Peyer's patch (tissue), 4 donors: ENCODE results near the gene EFEMP2. TPM values are rescaled to one million over a fixed set of nuclear protein-coding genes. Genes with fewer than 3 reads are reported as not detected.

Experiments used
- DNase-seq, 3 donors: peaks; one replicate each; pipeline ENCODE4 v3.0.0-alpha.2; 2017 to 2019
- H3K27ac ChIP-seq, 4 donors: fragments of 200-600 bp; sonication (generic); one replicate each; pipeline ENCODE4 v1.5.1; 2016 to 2019
- H3K27me3 ChIP-seq, 2 donors: fragments of 200-600 bp; sonication (generic); one replicate each; pipeline ENCODE4 v1.5.1; 2019
- H3K36me3 ChIP-seq, 3 donors: fragments of 200-600 bp; sonication (generic); one replicate each; pipeline ENCODE4 v1.5.1; 2016 to 2019
- H3K4me1 ChIP-seq, 4 donors: fragments of 200-600 bp; sonication (generic); one replicate each; pipeline ENCODE4 v1.5.1; 2016 to 2019
- H3K4me3 ChIP-seq, 4 donors: fragments of 200-600 bp; sonication (generic); 1 replicate in 3 of 4; 2 replicates in 1 of 4; pipeline ENCODE4 v1.5.1; 2016 to 2019; ENCODE audit warnings: mild to moderate bottlenecking in 1 of 4
- H3K9me3 ChIP-seq, 4 donors: fragments of 200-600 bp; sonication (generic); one replicate each; pipeline ENCODE4 v1.5.1; 2016 to 2019; ENCODE audit warnings: mild to moderate bottlenecking in 1 of 4
- POLR2A ChIP-seq, 2 donors: fragments of 450-650 bp; IDR thresholded peaks; one replicate each; pipeline ENCODE4 v1.5.1; 2017; ENCODE audit warnings: antibody characterized with exemption in 2 of 2, mild to moderate bottlenecking in 2 of 2, moderate library complexity in 2 of 2
- total RNA-seq, 4 donors: library from RNA; depleted of rRNA; stranded (reverse); fragments of >200 nt; gene quantifications; one replicate each; pipeline ENCODE4 v1.1.0, GENCODE V29; 2016
- TF ChIP-seq, protein P1 (sequence below), 6 experiments: fragments of 450-650 bp in 4 of 6; fragments of 200-600 bp in 2 of 6; sonication (generic) in 1 of 6; IDR thresholded peaks; one replicate each; pipeline ENCODE4 v1.5.1; 2017 to 2019; ENCODE audit warnings: antibody characterized with exemption in 6 of 6, mild to moderate bottlenecking in 3 of 6, moderate library complexity in 1 of 6

EFEMP2 gene
- total RNA-seq, 4 donors from 2014 or later, result 4.4 to 75.1 (median 12.1) TPM

DNA sequence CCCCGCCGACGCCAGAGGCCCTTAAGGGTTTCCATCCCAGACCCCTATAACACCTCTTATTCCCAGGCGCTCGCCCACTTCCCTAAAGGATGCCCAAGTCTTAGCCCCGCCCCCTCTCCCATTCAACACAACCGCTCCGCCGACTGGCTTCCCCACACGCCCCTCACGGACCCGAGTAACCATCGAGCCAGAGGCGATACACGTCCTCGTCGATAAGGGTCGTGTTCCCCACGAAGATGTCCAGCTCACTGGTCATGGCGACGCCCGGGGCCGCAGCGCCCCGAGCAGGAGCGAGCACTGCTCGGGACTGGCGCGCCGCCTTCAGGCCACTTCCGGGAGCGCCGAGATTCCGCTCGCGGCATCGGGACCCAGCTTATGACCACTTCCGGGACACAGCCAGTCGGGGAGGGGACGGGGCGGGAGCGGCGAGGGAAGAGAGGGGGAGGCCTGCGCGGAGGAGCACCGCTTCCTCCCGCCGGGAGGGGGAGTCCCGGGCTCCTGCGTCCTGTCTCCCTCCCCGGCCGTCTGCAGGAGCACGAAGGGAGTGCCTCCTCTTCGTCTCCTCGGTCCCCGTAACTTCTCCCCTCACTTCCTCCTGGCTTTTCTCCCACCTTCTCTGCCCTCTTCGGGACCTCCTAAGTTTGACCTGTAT lies 15.7 kb upstream of the EFEMP2 start, which contains the start of gene FIBP:
Gene FIBP (minus strand): TSS at position 309 of the 652 bp plus-strand sequence. CDS start 53 bp downstream, at position 256.
- Histone ChIP-seq H3K4me3 (peak within 1 kb of the TSS; percentile 63 to 83 (median 76)), H3K4me1 (peaks cover 0 to 75% (median 34%) of the 10 kb centered on the region in 4 donors), H3K27me3 (no peaks in the 10 kb centered on the region), H3K27ac (peak within 1 kb of the TSS; percentile 89 to 99 (median 93)), H3K36me3 (peaks cover 0 to 18% (median 0%) of the 10 kb centered on the region in 3 donors), H3K9me3 (no peaks in the 10 kb centered on the region)
- peak; percentile 96 to 99 (median 98) for DNase-seq
- peak; percentile 85 to 90 for TF ChIP-seq POLR2A (IDR thresholded peaks at IDR 0.05)
- TF ChIP-seq, protein P1, sequence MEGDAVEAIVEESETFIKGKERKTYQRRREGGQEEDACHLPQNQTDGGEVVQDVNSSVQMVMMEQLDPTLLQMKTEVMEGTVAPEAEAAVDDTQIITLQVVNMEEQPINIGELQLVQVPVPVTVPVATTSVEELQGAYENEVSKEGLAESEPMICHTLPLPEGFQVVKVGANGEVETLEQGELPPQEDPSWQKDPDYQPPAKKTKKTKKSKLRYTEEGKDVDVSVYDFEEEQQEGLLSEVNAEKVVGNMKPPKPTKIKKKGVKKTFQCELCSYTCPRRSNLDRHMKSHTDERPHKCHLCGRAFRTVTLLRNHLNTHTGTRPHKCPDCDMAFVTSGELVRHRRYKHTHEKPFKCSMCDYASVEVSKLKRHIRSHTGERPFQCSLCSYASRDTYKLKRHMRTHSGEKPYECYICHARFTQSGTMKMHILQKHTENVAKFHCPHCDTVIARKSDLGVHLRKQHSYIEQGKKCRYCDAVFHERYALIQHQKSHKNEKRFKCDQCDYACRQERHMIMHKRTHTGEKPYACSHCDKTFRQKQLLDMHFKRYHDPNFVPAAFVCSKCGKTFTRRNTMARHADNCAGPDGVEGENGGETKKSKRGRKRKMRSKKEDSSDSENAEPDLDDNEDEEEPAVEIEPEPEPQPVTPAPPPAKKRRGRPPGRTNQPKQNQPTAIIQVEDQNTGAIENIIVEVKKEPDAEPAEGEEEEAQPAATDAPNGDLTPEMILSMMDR (IDR thresholded peaks at IDR 0.05), result peak; percentile 83 to 98 (median 96)

DNA sequence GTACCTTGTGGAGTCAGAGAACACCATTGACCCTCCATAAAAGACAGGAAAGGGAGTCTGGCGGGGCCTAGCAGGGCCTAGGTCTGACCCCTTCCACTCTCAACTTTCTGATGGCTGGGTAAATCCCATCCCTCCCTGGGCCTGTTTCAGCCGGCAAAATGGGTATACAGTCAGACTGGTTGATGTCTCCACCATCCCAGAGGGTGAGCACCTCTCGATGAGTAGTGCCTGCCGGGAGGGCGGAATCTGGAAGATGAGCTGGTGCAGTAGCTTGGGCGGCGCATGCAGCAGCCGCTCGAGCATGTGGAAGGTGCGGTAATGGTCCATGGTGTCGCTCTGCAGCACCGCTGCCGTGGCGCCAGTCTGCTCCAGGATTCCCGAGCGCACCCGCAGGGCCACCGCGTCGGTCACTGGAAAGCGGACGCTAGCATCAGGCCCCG lies 15.1 kb upstream of the EFEMP2 start:
- H3K9me3 ChIP-seq, result no peaks in the 10 kb centered on the region
- no peaks in the 10 kb centered on the region for H3K27me3 ChIP-seq
- peak overlapping the region; percentile 63 to 83 (median 76) for H3K4me3 ChIP-seq
- peaks cover 0 to 23% (median 0%) of the 10 kb centered on the region in 3 donors for H3K36me3 ChIP-seq
- TF ChIP-seq, protein P1 (IDR thresholded peaks at IDR 0.05), result no peak
- peak overlapping the region; percentile 89 to 99 (median 93) for H3K27ac ChIP-seq
- no peak for DNase-seq
- peaks cover 0 to 70% (median 29%) of the 10 kb centered on the region in 4 donors for H3K4me1 ChIP-seq

DNA sequence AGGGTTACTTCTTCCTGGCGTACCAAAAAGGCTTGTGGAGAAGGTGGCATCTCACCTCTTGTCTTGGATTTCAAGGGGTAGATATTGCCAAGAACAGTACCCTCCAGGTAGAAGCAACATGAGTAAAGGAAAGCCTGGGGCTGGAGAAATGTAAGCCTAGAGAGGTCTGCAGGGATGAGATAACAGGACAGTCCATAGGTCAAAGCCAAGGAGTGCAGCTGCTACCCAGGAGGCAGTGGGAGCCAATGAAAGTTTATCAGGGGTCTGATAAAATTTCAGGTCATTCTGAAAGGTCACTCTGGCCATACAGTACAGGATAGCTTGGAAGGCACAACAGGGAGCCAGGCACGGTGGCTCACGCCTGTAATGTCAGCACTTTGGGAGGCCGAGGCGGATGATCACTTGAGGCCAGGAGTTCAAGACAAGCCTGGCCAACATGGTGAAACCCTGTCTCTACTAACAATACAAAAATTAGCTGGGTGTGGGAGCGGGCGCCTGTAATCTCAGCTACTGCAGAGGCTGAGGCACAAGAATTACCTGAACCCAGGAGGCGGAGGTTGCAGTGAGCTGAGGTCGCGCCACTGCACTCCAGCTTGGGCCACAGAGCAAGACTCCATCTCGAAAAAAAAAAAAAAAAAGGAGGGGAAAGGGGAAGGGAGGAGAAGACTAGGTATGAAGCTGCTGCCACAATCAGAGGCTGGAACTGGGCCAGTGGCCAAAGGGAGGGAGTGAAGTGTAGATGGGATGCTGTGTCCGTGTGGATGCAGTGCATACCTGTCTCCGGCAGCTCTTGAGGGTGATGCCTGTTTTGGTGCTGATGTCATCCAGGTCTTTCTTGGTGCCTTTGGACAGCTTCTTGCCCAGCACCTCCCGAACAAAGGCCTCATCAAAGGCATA lies 14.5 kb upstream of the EFEMP2 start:
- peak overlapping the region in 3 of 4 donors; percentile 92 to 99 (median 94) for H3K27ac ChIP-seq
- peaks cover 0 to 28% (median 0%) of the 10 kb centered on the region in 3 donors for H3K36me3 ChIP-seq
- peak overlapping the region in 3 of 4 donors; percentile 73 to 83 (median 78) for H3K4me3 ChIP-seq
- no peak for DNase-seq
- H3K4me1 ChIP-seq, result peaks cover 0 to 63% (median 22%) of the 10 kb centered on the region in 4 donors
- no peaks in the 10 kb centered on the region for H3K9me3 ChIP-seq
- TF ChIP-seq POLR2A (IDR thresholded peaks at IDR 0.05), result no peak
- TF ChIP-seq, protein P1 (IDR thresholded peaks at IDR 0.05), result no peak
- H3K27me3 ChIP-seq, result no peaks in the 10 kb centered on the region

DNA sequence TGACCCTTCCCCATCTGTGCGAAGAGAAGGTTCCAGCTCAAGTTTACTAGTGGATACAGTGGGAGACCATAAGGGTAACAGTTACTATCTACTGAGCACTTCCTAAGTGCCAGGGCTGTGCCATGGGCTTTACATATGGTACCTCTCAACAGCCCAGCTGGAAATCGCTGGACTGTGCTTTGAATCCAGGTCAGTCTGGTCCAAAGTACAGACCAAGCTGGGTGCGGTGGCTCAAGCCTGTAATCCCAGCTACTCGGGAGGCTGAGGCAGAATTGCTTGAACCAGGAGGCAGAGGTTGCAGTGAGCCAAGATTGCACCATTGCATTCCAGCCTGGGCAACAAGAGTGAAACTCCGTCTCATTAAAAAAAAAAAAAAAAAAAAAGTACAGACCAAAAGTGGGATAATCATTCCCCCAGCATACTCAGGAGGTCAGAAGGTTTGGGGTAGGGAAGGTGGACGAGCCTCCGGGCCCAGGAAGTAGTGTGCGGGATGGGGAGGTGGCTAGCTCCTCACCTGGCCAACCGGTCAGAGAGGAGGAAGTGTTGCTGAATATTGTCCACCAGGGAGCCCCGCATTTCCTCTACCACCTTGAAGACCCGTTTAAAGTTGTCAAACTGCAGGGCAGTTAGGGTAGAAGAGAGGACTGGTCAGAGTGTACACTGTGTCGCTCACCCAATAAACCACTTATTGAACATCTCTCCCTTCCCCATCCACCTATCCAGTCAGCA lies 13.4 kb upstream of the EFEMP2 start:
- no peaks in the 10 kb centered on the region for H3K27me3 ChIP-seq
- no peak overlapping the region for H3K4me3 ChIP-seq
- peaks cover 0 to 32% (median 0%) of the 10 kb centered on the region in 3 donors for H3K36me3 ChIP-seq
- DNase-seq, result peak in 2 of 3 donors; percentile 61 to 74
- no peaks in the 10 kb centered on the region for H3K9me3 ChIP-seq
- peaks cover 0 to 52% (median 15%) of the 10 kb centered on the region in 4 donors for H3K4me1 ChIP-seq
- H3K27ac ChIP-seq, result peak overlapping the region in 2 of 4 donors; percentile 54 to 70
- no peak for TF ChIP-seq POLR2A (IDR thresholded peaks at IDR 0.05)
- TF ChIP-seq, protein P1 (IDR thresholded peaks at IDR 0.05), result no peak

DNA sequence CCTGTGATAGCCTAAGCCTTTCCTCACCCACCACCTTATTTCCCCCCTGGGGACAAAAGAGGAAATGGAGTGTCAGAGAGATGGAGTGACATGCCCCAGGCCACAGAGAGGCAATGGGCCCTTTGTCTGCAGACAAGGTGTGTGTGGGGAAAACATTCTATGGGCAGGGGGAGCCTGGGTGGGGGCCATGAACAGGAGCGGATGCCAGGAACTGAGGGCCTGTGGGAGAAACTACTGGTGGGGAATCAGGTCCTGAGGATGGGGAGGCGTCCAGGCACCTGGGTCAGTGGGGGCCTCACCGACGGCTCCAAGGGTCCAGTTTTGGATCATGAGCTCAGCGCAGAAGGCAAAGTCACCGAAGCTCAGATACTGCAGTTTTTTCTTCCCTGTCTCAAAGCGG lies 12.6 kb upstream of the EFEMP2 start:
- Histone ChIP-seq H3K36me3 (peaks cover 0 to 32% (median 0%) of the 10 kb centered on the region in 3 donors), H3K9me3 (no peaks in the 10 kb centered on the region), H3K27ac (peak overlapping the region in 3 of 4 donors; percentile 14 to 40 (median 39)), H3K4me3 (no peak overlapping the region), H3K4me1 (peaks cover 0 to 49% (median 15%) of the 10 kb centered on the region in 4 donors), H3K27me3 (no peaks in the 10 kb centered on the region)
- DNase-seq, result no peak
- TF ChIP-seq POLR2A (IDR thresholded peaks at IDR 0.05), result no peak
- TF ChIP-seq, protein P1 (IDR thresholded peaks at IDR 0.05), result no peak
